ENCODE data around the gene GAS5.

The GAS5 gene

GRCh38 chr1:173832748-173833147, 35.0 kb downstream of the GAS5 start:
- FAIRE-seq (no peak), DNase-seq (ENCODE audit: insufficient read length, low spot score) (no peak)

- FAIRE-seq (no peak), DNase-seq (ENCODE audit: insufficient read length, low spot score) (no peak)
Measured at GRCh38 chr1:173827611-173828010, 40.2 kb downstream of the GAS5 start.

- DNase-seq (ENCODE audit: insufficient read length, low spot score) = peak; percentile 57
- FAIRE-seq = peak; percentile 92
Measured at GRCh38 chr1:173824315-173825081, 43.3 kb downstream of the GAS5 start, which contains the start of the genes CENPL and DARS2. Gene CENPL (minus strand): TSS chr1:173824883. CDS start chr1:173811299, 13,584 bp downstream. Gene DARS2 (plus strand): TSS chr1:173824673. CDS start chr1:173825230, 557 bp downstream.

GRCh38 chr1:173823781-173824314, 43.9 kb downstream of the GAS5 start:
- DNase-seq (ENCODE audit: insufficient read length, low spot score) (no peak), FAIRE-seq (no peak)

- no peak for FAIRE-seq
- DNase-seq (ENCODE audit: insufficient read length, low spot score) = no peak
Measured at GRCh38 chr1:173821680-173822079, 46.1 kb downstream of the GAS5 start.

GRCh38 chr1:173818459-173818858, 49.3 kb downstream of the GAS5 start:
- DNase-seq (ENCODE audit: insufficient read length, low spot score) (no peak), FAIRE-seq (no peak)

Measured in GM19239 (cell line).